Measurements from ENCODE around the gene PEX5L.

The PEX5L gene

DNA sequence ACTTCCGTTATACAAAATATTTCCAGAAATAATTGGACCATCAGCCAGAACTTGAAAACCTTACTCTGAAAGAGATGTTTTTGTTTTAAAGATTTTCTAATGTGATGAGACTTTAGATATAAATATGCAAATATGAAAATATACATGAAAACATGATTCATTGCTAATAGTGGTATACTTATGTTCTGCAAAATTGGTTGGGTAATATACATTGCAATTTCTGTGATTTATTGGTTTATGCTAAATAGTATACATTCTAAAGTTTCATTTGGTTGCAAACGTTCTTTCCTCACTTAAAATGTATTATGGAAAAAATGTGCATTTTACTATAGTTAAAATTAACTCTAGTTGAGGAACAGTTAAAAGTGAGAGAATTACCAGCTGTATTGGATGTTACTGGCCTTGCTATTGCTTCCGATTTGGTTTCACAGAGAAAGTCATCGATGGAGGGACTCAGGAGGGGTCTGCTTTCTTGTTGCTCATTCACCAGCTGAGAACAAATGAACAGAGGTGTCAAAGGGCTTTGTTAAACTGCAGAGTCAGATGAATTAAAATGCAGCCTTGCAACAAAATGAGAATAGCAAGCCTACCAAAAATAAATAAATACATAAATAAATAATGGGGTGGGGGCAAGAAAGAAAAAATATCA, 149.3 kb downstream of the PEX5L start:
- no peak for DNase-seq

- no peak for DNase-seq
These were observed 150.8 kb downstream of the PEX5L start for GRCh38 chr3:179885950-179886349.

DNA sequence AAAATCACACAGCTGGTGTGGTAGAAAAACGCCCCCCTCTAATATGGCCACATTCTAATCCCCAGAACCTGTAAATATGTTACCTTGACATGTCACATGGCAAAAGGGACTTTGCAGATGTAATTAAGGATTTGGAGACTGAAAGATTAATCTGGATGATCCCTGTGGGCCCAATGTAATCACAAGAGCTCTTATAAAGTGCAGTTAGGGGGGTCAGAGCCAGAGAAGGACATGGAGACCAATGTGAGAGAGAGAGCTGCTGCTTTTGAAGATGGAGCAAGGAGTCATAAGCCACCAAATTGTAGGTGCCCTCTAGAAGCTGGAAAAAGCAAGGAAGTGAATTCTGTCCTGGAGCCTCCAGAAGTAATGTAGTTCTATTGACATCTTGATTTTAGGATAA, 152.6 kb downstream of the PEX5L start:
- no peak for DNase-seq

GRCh38 chr3:179882292-179882691, 154.4 kb downstream of the PEX5L start:
- DNase-seq, result no peak

DNA sequence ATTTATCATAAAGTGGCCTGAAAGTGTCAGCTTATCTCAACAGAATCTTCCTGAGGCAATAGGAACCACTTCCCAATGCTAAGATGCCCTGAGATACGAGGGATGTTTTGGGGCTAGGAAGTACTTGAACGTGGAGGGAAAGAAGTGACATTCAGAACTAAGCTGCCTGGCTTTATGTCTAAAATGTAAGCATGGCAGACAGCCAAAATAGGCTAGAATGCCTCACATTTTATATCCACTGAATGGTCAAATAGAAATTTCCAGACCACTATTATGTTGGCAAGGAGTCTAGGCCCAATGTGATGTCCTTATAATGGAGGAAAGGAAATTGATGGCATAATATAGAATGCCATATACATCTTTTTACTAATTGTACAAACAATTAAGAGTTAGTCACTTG, 154.9 kb downstream of the PEX5L start:
- DNase-seq, result no peak

DNA sequence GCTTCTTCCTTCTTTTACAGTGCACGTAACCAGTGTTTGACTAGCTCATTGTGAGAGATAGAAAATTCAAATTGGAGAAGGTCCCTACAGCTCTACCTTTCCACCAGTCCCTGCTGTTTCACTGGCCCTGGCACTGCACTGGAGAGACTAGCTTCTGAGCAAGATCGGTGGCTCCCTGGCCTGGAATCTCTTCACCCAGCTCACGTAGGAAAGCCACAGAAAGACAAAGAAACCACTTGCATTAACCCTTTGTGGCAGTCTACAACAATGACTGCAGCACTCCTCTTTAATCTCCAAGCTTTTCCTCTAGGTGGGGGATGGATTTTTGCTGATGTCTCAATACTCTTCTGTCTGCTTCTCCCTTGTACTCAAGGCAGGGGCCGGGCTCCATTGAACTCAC, 155.9 kb downstream of the PEX5L start:
- no peak for DNase-seq

- no peak for DNase-seq
These were observed 160.3 kb downstream of the PEX5L start for GRCh38 chr3:179876440-179876839.

GRCh38 chr3:179872842-179873241, 163.9 kb downstream of the PEX5L start:
- DNase-seq, result no peak

- no peak for DNase-seq
These were observed 165.0 kb downstream of the PEX5L start for GRCh38 chr3:179871782-179872181.

DNA sequence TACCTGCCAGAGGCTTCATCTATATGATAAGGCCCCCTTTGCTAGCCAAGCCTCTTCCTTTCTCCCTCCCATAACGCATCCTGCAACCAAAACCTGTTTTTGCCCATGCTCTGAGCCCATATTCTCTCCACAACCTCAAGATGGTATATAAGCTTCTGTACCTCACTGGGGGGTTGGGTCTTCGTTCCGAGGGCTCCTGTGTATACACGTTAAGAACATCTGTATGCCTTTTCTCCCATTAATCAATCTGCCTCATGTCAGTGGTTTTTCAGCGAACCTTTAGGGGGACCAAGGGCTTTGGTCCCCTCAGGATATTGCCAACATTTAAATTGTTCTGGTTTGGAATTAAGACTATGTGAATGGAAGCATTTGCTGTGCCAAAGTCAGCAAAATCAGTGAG, 168.0 kb downstream of the PEX5L start:
- DNase-seq, result no peak

DNA sequence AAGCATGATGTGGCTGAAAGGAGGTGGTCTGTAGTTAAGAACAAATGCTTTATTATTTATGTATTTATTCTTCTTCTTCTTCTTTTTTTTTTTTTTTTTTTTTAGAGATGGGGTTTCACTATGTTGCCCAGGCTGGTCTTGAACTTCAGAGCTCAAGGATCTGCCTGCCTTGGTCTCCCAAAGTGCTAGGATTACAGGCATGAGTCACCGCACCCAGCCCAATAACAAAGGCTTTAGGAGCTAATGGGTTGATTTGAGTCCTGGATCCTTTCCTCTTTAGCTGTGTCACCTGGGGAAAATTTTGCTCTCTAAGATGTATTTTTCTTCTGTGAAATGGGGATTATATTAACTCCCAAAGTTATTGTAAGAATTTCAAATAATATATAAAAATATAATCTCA, 168.8 kb downstream of the PEX5L start:
- DNase-seq, result no peak

DNA sequence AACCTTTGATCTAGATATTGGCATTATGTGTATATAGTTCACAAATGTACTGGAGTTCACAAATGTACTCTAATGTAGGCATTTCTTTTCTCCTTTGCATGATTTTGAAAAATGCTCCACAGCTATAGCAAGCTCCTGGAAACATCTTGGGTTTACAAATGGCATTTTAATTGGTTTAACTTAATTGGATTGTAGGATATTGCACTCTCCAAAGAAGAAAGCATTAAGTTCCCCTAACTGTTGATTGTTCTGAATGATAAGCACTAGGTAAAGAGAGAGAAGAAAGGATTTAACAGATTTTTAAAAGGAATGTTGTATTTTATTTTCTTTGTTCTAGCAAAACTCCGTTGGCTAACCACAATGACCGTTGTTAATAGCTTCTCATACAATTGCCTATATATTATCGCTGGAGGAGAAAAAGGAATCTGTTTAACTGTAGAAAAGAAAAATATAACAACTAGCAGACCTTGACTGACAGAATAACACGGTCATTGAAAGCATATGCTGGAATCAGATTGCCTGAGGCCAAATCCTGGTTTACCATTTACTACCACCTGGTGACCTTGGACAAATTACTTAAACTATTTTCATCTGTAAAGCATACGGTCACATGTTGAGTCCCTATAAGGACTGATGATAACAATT, 170.8 kb downstream of the PEX5L start:
- no peak for DNase-seq

- no peak for DNase-seq
These were observed 174.8 kb downstream of the PEX5L start for GRCh38 chr3:179861953-179862352.

DNA sequence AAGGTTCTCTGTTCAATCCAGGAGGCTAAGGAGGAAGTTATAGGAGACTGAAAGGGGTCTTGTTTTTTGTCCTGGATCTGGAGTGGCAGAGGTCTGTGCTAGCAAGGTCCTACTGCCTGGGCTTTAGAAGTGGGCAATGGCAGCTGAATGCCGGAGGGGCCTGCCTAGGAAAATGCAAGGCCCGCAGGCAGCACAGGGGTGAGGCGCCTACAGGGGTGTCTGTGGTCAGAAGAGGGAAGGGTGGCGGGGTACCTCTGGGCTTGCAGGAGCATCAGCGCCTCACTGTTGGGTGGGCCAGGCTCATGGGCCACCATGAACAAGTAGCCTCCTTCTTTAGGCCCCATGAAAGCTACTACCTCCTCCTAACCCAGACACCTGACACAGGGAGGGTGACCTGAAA, 175.4 kb downstream of the PEX5L start:
- DNase-seq, result no peak

DNA sequence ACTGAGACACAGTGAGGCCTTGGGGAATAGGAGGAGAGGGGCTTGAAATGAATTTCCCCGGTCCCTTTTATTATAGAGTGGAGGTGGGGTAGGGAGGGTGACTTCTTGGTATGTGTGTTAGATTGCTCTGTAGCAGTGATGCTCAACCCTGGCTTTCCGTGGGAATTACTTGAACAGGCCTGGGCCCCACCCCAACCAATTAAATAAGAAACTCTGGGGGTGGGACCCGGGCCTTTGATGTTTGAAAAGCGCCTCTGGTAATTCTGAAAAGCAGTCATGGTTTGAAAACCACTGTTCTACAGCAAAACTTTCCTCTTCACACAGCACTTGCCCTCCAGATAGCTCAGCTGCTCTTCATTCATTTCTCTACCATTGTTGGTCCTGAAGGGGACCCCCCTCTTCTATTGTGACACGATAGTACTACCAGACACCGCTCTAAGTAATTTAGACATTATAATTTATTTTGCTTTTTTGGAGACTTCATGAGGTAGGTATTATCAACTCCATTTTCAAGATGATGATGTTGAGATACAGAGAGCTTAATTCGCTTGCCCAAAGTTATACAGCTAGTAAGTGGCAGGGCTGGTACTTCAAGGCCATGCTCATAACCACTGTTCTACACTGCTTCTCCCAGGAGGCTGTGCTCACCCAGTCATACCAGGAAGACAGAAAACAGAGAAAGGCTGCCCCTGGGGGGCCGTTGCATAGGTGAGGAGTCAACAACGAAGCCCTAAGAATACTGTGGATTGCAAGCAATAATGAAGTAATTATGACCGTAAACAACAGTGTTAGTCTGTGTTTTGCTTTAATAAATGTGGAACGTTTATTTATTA, 176.2 kb downstream of the PEX5L start:
- no peak for DNase-seq

DNA sequence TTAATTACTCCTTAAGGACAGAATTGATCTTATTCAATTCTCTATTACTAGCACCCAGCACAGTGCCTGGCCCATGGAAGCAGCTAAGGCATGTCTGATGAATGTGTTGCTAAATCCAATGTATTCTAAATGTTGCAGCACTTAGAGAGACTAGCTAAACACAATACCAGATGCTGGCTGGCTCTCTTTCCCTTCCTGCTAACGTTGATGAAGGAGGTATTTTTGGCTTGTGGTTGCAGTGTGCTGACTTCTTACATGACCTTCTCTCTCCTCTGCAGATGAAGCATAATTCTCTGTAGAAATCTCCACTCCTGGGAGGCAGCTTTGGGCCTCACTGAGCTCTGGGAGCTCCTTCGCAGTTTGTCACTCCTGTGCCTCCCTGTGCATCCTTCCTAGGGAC, 183.6 kb downstream of the PEX5L start:
- DNase-seq, result no peak

DNA sequence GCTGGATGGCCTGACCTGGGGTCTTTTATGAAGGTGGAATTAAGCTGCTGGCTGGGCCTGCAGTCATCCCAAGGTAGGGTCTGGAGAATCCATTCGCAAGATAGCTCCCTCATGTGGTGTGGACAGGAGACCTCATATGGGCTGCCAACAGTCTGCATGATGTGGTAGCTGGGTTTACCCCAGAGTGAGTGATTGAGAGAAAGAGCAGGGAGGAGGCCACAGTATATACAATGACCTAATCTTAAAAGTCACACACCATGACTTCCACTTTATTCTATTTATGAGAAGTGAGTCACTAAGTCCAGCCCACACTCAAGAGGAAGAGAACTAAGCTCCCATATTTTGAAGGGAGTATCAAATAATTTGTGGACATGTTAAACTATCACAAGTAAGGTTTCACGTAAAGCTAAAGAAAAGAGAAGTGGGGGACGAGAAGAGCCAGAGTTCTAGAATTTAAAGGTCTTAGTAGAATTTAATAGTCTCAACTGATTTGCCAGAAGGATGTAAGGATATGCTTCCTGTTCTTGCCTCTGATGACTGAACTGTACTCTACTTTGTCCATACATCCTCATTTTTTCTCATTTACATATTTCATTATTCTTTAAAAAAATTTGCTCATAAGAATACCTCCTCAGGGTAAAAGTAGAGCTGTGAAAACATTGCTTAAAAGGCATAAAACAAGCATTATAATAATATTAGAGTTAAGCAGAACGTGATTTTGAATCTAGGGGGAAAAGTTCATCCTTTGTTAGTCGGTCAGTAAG, 184.4 kb downstream of the PEX5L start:
- DNase-seq, result no peak

DNA sequence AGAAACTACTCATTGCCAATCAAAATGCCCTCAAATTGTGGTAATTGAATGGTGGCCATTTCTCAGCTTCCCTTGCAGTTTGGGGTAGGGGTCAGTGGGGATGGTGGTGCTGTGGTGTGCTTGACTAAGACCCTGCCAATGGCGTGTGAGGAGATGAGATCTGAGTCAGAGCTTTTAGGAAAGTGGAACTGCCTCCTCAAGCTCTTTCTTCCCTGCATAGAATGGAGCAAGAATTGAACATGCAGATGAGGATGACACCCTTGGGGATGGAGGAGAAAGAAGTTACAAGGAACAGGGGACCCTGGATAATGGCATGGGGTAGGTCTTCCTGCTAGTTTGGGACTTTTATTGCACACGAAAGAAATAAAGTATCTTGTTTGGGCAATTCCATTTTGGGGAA, 188.0 kb downstream of the PEX5L start:
- DNase-seq, result no peak

DNA sequence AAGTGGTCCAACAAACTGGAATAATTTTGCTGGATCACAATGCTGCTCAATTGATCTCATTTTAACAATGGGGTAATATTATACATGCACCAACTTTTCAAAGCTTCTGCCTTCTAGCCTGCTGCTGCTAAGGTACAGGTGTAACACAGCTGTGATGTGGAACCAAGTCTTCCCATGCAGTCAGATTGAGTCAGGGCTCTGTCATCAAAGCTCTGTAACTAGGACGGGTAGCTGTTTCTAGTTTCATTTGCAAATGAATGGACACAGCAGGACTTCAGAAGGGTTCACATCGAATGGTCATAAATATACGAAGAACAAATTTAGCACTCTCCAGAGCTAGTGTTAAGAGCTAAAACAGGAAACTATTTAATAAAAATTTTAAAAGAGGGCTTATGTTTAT, 194.7 kb downstream of the PEX5L start:
- DNase-seq, result no peak

GRCh38 chr3:179840985-179841384, 195.8 kb downstream of the PEX5L start:
- DNase-seq, result no peak

DNA sequence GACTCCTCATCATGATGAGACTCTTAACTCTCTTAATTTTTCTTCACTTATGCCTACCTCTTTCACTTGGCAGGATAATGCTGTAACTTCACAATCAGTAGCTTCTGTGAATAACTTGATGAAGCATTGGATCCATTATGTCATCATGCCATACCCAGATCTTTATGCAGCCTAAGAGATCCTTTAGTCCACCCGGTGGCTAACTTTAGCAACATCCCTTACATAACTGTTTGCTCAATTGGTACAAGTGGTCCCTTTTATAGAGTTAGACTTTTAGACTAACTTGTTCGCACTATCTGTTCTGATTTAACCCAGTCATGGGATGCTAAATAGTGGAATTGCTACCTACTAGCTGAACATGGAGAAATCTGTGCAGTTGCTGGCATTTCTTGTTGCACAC, 199.4 kb downstream of the PEX5L start:
- no peak for DNase-seq

DNA sequence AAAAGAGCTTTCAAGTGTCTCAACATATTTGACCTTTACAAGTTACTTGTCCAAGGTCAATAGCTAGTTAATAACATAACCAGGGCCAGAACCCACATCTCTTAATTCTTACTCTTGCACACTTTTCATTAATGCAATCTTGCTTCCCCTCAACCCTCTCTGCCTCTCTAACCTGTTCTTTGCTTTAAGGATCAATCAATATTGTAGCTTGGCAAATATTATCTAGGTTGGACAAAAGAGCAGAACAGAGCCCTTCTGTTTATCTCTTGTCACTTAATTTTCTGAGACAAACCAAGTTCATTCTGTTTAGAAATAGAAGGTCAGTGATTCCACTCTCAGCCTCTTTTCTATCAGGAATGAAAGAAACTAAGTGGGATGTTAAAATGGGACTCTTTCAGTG, 203.4 kb downstream of the PEX5L start:
- DNase-seq, result no peak

GRCh38 chr3:179832333-179832854, 204.3 kb downstream of the PEX5L start:
- no peak for DNase-seq
